Measurements from ENCODE around the gene AFDN. TPM values are rescaled to one million over a fixed set of nuclear protein-coding genes. Genes with fewer than 3 reads are reported as not detected.

AFDN gene
- total and polyA plus RNA-seq, 10 of the 15 experiments (the other 5 are each of a cell fraction or from before 2014, with no cell fraction given): 5.7 to 68.2 (median 45.1) TPM

GRCh38 chr6:167781868-167782267 is 44.8 kb upstream of the AFDN start:
- Histone ChIP-seq H3K9me3 (replicated peaks; ENCODE audit: control insufficient read depth, insufficient read depth, low read length) (no peaks in the 10 kb centered on the region), H3K4me3 (no peak overlapping the region), H2AFZ (ENCODE audit: control insufficient read depth, low read depth, low read length) (no peak overlapping the region), H3K79me2 (ENCODE audit: control insufficient read depth, insufficient read depth, low read length) (no peaks in the 10 kb centered on the region), H3K36me3 (ENCODE audit: control insufficient read depth in 2 of 2, insufficient read depth in 2 of 2, low read length in 1 of 2) (no peaks in the 10 kb centered on the region), H3K27me3 (replicated peaks in 1 of 2; ENCODE audit: control insufficient read depth in 2 of 2, insufficient read depth in 2 of 2, low read length in 1 of 2) (no peaks in the 10 kb centered on the region), H3K4me2 (ENCODE audit: control insufficient read depth, insufficient read depth) (no peak overlapping the region), H3K4me1 (ENCODE audit: control insufficient read depth, insufficient read depth, low read length) (no peaks in the 10 kb centered on the region), H3K27ac (ENCODE audit: control insufficient read depth, insufficient read depth) (no peak overlapping the region), H3K9ac (ENCODE audit: control insufficient read depth, insufficient read depth, low read length) (no peak overlapping the region), H4K20me1 (ENCODE audit: control insufficient read depth, insufficient read depth) (no peaks in the 10 kb centered on the region)
- CTCF ChIA-PET: no interaction called here
- 65% methylated on average over 9 of the region's 9 CpGs for WGBS (ENCODE audit: insufficient coverage, insufficient replicate concordance, low lambda C conversion rate, missing lambda C conversion rate)
- in situ Hi-C loops (cut with MboI): no loop called here
- FAIRE-seq (no peak), ATAC-seq (no peak), DNase-seq (ENCODE audit: low read depth, low spot score) (no peak)
- SMC1A ChIA-PET (ENCODE audit: uncharacterized antibody, unreplicated experiment): no interaction called here
- RAD21 ChIA-PET (ENCODE audit: unreplicated experiment): no interaction called here
- no TSS peak for BruUV-seq (replicated peaks)
- POLR2A ChIA-PET: no interaction called here
- intact Hi-C loops (cut with micrococcal nuclease; ENCODE audit: unreplicated experiment): no loop called here
- TF ChIP-seq STAT1 (conservative IDR thresholded peaks at IDR 0.05) (no peak), EZH2 (IDR thresholded peaks at IDR 0.05; ENCODE audit: borderline replicate concordance, control insufficient read depth, low read depth, low read length) (no peak)

DNA sequence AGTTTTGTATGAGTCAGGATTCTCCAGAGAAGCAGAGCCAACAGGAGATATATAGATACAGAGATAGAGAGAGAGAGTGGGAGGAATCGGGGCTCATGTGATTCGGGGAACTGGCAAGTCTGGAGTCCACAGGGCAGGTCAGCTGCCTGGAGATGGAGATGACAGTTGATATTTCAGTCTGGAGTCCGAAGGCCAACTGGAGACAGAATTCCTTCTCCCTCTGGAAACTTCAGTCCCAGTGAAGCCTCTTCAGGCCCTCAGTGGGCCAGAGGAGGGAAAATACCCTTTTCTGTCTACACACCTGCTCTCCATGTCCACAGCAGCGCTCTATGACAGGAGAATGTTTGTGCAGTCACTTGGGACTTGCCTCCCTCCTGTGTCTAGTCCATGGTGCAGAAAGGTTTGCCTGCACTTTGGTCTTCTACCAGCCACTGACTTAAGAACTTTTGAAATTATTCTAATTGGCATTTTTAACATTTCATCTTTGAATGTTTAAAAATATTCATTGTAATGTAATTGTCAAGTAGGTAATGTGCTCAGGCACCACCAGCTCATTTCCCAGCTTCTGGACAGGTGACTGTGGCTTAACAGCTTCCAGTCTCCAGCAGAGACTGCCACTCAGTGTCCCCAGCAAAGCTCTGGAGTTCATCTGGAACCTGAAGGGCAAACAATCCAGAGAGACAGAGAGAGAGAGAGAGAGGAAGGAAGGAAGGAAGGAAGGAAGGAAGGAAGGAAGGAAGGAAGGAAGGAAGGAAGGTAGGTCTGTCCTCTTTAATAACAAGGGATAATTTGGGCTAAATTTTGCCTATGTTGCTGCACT is 43.8 kb upstream of the AFDN start:
- DNase-seq (ENCODE audit: low read depth, low spot score) (no peak), ATAC-seq (no peak), FAIRE-seq (no peak)
- Histone ChIP-seq H3K4me1 (ENCODE audit: control insufficient read depth, insufficient read depth, low read length) (no peaks in the 10 kb centered on the region), H2AFZ (ENCODE audit: control insufficient read depth, low read depth, low read length) (no peak overlapping the region), H4K20me1 (ENCODE audit: control insufficient read depth, insufficient read depth) (no peaks in the 10 kb centered on the region), H3K27me3 (replicated peaks in 1 of 2; ENCODE audit: control insufficient read depth in 2 of 2, insufficient read depth in 2 of 2, low read length in 1 of 2) (no peaks in the 10 kb centered on the region), H3K9ac (ENCODE audit: control insufficient read depth, insufficient read depth, low read length) (no peak overlapping the region), H3K4me2 (ENCODE audit: control insufficient read depth, insufficient read depth) (no peak overlapping the region), H3K4me3 (no peak overlapping the region), H3K9me3 (replicated peaks; ENCODE audit: control insufficient read depth, insufficient read depth, low read length) (no peaks in the 10 kb centered on the region), H3K36me3 (ENCODE audit: control insufficient read depth in 2 of 2, insufficient read depth in 2 of 2, low read length in 1 of 2) (no peaks in the 10 kb centered on the region), H3K27ac (ENCODE audit: control insufficient read depth, insufficient read depth) (no peak overlapping the region), H3K79me2 (ENCODE audit: control insufficient read depth, insufficient read depth, low read length) (no peaks in the 10 kb centered on the region)
- no TSS peak for BruUV-seq (replicated peaks)
- ChIA-PET CTCF (no interaction called here), SMC1A (ENCODE audit: uncharacterized antibody, unreplicated experiment) (no interaction called here), POLR2A (no interaction called here), RAD21 (ENCODE audit: unreplicated experiment) (no interaction called here)
- intact Hi-C loops (cut with micrococcal nuclease; ENCODE audit: unreplicated experiment) (no loop called here), in situ Hi-C loops (cut with MboI) (no loop called here)
- 8% methylated on average over 4 of the region's 4 CpGs for WGBS (ENCODE audit: insufficient coverage, insufficient replicate concordance, low lambda C conversion rate, missing lambda C conversion rate)
- TF ChIP-seq CBX3 (IDR thresholded peaks at IDR 0.05; ENCODE audit: borderline replicate concordance, low read depth) (no peak), ESRRA (IDR thresholded peaks at IDR 0.05; ENCODE audit: low read length) (no peak), HCFC1 (IDR thresholded peaks at IDR 0.05; ENCODE audit: low read length) (no peak), ZBED1 (IDR thresholded peaks at IDR 0.05; ENCODE audit: borderline replicate concordance) (no peak), CREM (IDR thresholded peaks at IDR 0.05; ENCODE audit: low read depth) (no peak), MEF2B (IDR thresholded peaks at IDR 0.05; ENCODE audit: partially characterized antibody, poor library complexity, severe bottlenecking) (no peak), EGR1 (IDR thresholded peaks at IDR 0.05; ENCODE audit: borderline replicate concordance in 1 of 2, low read depth in 2 of 2, low read length in 2 of 2) (no peak)
- TF ChIP-seq, protein P1, sequence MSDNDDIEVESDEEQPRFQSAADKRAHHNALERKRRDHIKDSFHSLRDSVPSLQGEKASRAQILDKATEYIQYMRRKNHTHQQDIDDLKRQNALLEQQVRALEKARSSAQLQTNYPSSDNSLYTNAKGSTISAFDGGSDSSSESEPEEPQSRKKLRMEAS (IDR thresholded peaks at IDR 0.05; ENCODE audit: low read depth, low read length): no peak
- TF ChIP-seq, protein P2, sequence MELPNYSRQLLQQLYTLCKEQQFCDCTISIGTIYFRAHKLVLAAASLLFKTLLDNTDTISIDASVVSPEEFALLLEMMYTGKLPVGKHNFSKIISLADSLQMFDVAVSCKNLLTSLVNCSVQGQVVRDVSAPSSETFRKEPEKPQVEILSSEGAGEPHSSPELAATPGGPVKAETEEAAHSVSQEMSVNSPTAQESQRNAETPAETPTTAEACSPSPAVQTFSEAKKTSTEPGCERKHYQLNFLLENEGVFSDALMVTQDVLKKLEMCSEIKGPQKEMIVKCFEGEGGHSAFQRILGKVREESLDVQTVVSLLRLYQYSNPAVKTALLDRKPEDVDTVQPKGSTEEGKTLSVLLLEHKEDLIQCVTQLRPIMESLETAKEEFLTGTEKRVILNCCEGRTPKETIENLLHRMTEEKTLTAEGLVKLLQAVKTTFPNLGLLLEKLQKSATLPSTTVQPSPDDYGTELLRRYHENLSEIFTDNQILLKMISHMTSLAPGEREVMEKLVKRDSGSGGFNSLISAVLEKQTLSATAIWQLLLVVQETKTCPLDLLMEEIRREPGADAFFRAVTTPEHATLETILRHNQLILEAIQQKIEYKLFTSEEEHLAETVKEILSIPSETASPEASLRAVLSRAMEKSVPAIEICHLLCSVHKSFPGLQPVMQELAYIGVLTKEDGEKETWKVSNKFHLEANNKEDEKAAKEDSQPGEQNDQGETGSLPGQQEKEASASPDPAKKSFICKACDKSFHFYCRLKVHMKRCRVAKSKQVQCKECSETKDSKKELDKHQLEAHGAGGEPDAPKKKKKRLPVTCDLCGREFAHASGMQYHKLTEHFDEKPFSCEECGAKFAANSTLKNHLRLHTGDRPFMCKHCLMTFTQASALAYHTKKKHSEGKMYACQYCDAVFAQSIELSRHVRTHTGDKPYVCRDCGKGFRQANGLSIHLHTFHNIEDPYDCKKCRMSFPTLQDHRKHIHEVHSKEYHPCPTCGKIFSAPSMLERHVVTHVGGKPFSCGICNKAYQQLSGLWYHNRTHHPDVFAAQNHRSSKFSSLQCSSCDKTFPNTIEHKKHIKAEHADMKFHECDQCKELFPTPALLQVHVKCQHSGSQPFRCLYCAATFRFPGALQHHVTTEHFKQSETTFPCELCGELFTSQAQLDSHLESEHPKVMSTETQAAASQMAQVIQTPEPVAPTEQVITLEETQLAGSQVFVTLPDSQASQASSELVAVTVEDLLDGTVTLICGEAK (IDR thresholded peaks at IDR 0.05; ENCODE audit: borderline replicate concordance): no peak

Data from GM12878 (cell line).